Left lobe of liver (tissue), 2 donors: Measurements from ENCODE around the gene AVPR2. TPM values are rescaled to one million over a fixed set of nuclear protein-coding genes. Genes with fewer than 3 reads are reported as not detected.

Experiments
- ATAC-seq: fragments of 200-7000 bp; cut with Tn5 transposase; one replicate; pipeline ENCODE4 v1.9.1; 2020; ENCODE audit warnings: mild to moderate bottlenecking, moderate library complexity
- DNase-seq: peaks from one replicate; pipeline ENCODE4 v3.0.0-alpha.2; 2020; ENCODE audit warnings: low spot score
- total RNA-seq: library from RNA; stranded (reverse); gene quantifications from one replicate; pipeline ENCODE4 v1.2.1, GENCODE V29; 2021
- donor health status: DM: no; HTN: no; CAD: no; lungs with moderate emphysema.
- donor health status: DM: no; HTN: yes; CAD: no.

The AVPR2 gene
- total RNA-seq, result not detected

DNA sequence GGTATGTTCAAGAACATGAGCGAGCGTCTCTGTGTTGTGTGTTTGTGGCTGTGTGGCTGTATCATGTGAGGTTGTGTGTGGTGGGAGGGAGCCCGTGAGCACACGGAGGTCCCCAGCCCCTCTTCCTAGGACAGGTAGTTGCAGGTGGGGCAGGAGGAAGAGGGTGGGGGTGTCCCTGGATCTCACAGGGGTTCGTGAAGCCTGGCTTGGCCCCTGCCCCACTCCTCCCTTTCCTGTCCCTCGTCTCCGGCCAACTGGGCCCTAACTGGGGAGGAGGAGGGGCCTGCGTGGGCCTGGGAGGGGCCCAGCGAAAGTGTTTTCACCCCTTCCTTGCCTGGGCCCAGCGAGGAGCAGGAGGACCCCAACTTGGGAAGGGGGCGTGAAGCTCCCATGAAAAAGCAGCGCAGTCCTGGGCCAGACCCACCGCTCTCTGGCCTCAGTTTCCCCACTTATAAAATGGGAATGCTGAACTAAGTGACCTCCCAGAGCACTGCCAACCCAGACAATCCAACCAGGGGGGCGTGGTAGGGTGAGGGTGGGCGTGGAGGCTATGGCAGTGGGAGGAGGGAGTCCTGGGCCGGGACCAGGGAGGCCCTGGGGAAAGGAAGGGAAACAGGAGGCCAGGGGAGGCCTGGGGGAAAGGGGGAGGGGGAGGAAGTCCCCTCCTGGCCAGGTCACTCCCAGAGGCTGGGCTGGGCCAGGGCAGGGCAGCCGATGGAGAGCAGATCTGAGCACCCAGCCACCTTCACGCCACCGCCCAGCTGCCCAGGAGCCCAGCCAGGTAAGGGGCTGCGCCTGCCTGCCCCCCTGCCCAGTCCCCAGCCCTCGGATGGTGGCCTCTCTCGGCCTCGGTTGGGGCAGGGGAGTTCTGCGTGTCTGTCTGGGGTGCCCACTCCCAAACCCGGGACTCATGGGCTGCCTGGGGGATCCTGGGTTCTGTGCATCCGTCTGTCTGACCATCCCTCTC is at the start of gene AVPR2:
Gene AVPR2, plus strand, starts transcription at position 683 of the 967 bp plus-strand sequence. CDS start 473 bp downstream, outside the sequence.
- ATAC-seq (peak; percentile 47), DNase-seq (no peak)

DNA sequence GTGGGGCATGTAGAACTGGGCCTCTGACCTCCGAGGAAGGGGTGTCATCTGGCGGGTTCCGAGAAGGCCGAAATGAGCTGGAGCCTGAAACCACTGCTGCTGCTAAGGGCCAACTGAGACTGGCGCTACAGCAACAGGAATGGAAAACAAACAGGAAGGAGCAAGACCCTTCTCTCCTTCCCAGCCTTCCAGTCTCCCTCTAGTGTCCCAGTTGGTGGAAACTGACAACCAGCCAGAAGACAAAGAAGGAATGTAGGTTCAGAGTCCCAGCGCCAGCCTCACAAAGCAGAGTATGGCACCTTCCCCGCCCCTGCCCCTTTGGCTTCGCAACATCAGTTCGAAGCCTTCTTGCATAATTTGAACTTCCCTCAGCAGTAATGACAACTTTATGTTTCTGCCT is 49.8 kb upstream of the AVPR2 start:
- ATAC-seq (no peak), DNase-seq (no peak)

DNA sequence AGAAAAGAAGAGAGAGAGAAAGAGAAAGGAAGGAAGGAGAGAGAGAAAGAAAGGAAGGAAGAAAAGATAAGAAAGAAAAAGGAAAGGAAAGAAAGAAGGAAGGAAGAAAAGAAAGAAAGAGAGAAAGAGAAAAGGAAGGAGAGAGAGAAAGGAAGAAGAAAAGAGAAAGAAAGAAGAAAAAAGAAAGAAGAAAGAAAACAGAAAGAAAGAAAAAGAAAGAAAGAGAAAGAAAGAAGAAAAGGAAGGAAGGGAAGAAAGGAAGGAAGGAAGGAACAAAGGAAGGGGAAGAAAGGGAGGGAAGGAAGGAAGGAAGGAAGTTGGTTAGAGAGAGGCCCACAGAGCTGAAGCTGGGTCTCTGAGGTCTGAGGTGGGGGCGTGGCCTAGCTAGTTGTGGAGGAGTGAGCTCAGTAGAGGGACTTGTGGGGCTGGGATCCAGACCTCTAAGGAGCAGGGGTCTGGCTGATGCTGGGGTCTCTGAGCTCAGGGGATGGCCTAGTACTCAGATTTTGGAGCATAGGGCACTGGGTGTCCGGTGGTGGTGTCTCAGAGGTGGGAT is 47.0 kb upstream of the AVPR2 start:
- DNase-seq, result no peak
- no peak for ATAC-seq

DNA sequence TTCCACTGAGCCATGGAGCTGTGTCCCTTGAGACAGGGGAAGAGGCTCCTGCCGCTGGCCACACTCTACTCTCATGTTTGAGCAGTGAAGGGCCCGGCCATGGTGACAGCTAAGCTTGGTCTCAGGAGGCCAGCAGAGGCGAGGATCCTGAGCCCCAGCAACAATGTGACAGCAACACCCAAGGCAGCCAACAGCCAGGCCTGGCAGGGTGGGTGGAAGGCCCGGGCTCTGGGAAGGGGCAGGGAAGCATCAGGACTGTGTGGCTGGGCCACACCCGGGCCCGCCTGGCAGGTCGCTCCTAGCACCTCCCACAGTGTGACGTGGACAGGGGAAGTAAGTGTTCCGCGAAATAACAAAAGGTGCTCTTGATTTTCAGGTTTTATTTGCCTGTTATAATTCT is 43.3 kb upstream of the AVPR2 start:
- ATAC-seq (no peak), DNase-seq (no peak)

DNA sequence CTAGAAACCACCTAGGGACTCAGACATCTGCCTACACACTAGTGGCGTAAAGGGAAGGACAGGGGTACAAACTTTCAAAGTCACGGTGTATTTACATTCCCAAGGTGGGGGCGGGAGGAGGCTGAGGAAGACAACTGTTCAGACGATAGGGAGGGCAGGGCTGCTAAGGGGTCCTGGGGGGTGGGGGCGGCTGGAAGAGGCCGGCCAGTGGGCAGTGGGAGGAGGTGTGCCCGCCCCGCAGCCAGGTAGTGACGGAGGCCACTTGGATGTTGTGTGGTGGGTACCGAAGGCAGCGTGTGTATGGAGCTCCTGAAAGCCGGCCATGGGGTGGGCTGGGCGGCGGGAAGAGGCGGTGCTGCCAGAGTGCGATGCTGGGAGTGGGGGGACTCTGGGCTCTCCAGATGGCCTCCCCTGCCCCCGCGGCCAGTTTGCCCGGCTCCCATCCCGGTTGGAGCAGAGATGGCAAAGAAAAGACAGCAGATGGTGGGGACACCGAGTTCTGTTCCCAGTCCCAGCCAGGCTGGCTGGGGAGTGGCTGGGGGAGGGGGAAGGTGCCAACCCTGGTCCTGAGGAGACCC is 42.7 kb upstream of the AVPR2 start:
- ATAC-seq (no peak), DNase-seq (no peak)

DNA sequence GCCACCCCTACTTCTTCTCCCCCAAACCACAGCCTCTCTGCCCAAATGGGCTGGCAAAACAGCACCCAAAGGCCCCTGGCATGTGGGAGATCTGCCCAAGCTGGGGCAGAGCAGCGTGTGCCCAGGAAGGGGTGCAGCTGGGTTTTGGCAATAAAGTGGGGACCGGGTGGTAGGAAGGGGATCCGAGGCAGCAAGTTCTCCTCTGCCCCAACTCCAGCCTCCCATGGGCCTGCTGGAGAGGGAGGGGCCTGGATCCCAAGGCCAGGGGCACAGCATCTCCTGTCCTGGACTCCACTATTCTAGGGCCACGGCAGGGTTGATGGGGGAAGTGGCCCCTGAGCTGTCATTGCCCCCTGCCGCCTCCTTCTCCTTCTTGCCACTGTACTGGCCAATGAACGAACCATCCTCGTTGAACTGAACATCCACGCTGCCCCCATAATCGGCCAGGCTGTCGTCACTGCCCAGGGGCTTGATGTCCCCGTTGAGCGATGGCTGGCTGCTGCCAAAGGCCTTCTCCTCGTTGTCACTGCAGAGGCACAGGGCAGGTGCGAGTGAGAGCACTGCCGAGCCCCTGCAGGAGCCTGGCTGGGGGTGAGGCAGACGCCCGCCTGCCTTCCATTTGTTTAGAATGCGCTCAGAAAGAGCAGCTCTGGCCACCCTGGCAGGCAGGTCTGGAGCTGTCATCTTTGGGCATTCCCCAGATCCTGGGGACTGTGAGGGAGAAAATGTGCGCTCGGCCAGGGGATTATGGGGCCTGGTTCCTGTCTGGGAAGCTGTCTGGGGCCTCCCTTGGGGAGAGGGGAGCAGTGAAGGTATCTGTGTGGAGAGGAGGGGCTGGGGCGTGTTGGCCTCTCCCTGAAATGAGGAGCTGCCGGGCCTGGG is 41.9 kb upstream of the AVPR2 start:
- ATAC-seq, result no peak
- DNase-seq, result no peak

DNA sequence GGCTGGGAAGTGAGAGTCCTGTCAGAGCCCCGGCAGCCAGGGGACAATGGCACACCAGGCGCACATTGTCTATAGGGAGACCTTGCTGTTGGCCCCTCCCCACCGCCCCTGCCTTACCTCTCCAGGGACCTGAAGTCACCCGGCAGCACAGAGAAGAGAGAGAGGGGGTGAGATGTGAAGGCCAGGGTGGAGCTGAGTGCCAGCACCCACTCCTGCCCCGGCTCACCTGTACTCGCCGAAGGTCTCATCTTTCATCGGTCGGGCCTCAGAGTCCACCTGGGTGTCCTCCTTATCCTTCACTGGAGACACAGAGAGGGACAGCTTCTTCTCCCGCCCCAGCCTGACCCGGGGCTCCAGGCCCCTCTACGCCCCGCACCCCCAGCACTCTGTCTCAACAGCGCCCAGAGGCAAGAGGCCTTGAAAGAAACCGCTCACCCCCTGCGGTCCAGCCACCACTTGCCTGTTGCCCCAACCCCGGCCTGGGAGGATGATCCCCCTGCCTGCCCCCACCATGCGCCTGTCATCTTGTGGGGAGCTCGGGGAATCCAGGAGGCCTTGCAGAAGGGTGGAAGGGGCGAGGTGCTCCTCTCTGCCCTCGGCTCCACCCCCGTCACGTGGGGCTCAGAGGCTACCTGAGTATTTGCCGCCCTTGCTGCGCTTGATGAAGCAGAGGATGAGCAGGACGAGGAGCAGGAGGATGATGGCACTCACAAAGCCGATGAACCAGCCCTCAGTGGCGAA is 41.1 kb upstream of the AVPR2 start:
- DNase-seq (no peak), ATAC-seq (no peak)

DNA sequence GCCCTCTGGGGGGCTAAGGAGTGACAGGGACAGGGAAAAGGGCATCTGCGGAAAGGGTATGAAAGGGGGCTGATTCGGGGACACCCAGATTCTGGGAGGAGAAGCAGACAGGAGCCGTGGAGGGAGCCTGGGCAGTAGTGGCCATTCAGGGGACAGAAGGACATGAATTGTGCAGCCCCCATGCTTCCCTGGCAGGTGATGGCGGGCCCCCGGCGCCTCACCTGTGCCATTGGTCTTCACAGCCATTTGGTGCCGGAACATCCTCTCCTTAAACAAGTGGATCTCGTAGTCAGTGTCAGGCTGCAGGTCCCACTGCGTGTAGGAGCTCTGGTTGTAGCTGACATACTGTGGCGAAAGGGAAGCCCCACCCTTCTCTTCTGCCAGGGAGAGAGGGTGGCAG is 40.4 kb upstream of the AVPR2 start:
- DNase-seq (no peak), ATAC-seq (no peak)

DNA sequence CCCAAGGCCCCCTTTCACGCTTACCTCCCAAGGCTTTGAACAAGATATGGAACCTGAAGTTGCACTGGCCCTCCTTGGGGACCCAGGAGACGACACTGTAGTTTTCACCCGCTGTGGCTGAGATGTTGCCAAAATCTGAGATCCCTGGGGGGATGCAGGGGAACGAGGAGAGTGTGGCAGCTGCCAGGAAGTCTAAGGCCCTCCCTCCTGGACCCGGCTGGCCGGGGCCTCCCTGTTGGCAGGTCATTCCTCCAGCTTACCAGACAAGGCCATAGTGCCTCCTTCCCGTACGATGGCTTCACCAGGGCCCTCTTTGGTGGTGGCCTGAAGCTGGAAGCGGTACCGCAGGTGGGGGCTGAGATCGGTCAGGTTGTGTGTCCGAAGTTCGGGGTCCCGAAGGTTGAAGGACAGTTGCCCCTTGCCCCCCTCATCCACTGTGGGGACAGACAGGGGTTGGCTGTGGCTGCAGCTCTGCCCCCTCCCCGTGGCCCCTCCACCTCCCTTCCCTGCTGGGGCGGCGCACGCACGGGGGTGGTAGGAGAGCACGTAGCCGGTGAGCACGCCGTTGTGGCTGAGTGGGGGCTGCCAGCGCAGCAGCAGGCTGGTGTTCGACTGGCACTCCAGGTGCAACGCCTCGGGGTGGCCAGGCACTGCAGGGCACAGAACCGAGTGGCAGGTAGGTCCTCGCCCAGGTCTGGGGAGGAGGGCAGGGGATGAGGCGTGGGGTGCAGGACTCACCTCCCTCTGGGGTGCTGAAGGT is 39.7 kb upstream of the AVPR2 start:
- ATAC-seq (no peak), DNase-seq (no peak)

DNA sequence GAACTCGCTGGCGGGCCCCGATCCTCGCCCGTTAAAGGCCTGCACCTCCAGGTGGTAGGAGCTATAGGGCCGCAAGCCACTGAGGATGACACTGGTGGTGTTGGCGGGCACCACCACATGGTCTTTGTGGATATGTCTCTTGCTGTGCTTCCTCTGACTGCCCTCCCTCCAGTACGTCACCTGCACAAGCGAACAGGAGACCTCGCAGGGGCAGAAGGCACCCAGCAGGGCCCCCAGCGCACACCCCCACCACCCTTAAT is 39.2 kb upstream of the AVPR2 start:
- no peak for DNase-seq
- ATAC-seq, result no peak

DNA sequence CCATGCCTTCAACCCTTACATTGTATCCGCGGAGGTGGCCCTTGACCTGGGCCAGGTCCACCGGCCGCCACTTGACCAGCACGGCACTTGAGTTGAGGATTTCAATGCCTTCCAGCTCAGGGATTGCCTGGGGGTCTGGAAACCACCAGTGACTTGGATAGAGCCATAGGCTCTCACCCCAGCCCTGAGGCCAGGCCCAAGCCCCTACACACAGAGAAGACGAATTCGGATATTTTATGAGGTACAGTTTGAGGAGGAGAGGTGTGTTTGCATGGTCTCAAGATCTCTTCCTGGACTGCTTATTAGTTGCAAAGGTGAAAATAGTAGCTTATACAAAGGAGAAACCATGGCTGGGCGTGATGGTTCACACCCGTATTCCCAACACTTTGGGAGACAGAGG is 38.8 kb upstream of the AVPR2 start:
- DNase-seq, result no peak

DNA sequence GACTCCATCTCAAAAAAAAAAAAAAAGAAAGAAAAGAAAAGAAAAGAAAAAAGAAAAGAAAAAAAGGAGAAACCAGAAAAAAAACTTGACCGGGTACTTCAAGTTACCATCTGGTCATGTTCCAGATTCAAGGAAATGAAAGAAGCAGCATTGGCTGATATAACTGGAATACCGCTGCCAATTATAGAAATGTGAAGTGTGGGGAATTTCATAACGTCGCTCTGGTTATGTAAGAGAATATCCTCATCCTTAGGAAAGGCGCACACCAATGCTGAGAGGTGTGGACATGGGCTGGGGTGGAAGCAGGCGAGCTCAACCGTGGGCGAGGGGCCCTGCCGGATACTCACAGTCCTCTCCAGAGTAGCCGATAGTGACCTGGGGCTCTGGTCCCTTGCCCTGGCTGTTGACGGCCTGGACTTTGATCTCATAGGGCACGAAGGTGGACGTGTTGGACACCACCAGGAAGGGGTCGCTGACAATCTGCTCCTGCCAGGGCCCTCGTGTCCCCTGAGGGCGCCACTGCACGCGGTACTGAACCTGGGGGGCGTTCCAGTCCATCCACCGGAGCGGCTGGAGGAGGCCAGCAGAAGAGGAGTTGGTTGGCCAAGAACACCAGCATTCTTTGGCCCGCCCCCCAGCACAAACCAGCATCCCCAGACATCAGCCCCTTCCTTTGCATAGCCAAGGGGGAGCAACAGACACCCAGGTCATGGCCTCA is 38.0 kb upstream of the AVPR2 start:
- ATAC-seq, result no peak

More for the DNA sequence above, 38.8 kb upstream of the AVPR2 start:
- no peak for ATAC-seq

DNA sequence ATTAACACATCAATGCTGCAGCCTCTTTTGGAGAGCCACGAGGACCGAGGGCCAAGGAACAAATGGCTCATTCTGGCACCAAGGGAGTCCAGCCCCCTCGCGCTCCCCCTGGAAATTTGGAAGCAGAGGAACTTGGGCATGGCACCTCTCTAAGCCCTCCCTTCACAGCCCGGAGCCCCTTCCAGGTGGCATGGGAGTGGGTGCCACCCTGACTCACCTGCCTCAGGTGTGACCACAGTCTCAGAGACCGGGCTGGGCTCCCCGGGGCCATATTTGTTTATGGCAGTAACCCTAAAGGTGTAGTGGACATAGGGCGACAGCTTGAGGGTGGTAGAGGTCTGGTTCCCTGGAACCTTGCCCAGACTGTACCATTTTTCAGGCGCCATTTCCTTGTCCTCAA is 37.3 kb upstream of the AVPR2 start:
- DNase-seq (no peak), ATAC-seq (no peak)

More for the DNA sequence above, 38.0 kb upstream of the AVPR2 start:
- DNase-seq, result no peak

DNA sequence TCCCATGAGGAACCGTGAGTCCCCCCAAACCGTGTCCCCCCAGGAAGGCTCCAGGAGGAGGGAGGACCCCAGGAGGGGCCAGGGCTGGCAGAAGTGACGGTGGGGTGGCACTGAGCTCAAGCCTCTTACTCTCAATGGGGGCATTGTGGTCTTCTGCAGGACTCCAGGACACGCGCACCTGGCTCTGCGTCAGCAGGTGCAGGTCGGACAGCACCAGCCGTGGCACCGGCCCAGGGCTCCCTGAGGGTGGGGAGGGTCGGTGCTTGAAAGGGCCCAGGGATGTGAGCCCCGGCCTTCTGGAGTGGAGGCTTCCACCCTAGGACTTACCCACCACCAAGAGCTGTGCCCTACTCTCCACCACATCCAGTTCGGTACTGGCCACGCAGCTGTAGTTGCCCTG is 36.8 kb upstream of the AVPR2 start:
- DNase-seq, result no peak

DNA sequence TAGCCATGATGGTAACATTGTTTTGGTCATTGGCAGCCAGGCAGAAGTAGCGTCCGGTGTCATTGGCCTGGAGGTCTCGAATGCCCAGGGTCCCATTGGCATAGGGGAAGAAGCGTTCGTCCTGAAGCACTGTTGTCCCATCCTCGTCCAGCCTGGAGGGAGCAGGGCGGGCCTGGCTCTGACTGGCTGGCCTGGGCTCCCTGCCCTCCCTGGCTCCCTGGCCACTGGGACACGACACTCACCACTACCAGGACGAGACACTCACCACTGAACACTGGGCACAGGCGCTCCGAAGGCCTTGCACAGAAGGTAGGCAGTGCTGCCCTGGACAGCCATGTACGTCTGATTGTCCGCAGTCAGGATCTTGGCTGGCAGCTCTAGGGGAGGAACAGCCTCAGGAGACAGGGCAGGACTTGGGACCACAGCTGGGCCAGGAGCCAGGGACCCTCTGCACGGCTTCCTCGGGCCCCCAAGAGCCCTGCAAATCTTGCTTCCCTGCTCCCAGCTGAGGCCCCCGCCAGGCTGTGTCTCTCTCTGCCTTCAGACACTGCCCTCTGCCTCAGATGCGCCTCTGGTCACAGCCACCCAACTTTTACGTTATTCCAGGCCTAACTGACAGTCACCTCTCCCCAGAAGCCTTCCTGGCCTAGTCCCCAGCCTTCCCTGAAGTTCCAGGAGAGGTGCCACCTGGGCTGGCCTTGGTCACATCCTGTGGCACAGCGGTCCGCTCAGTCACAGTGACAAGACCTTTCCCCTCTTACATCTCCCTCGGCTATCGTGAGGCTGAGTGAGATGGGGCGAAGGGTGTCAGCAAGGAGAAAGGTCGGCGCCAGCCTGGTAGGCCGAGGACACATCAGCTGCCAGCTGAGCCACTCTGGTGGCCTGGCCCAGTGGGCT is 35.6 kb upstream of the AVPR2 start:
- ATAC-seq (no peak), DNase-seq (no peak)

More for the DNA sequence above, 36.8 kb upstream of the AVPR2 start:
- ATAC-seq, result no peak

DNA sequence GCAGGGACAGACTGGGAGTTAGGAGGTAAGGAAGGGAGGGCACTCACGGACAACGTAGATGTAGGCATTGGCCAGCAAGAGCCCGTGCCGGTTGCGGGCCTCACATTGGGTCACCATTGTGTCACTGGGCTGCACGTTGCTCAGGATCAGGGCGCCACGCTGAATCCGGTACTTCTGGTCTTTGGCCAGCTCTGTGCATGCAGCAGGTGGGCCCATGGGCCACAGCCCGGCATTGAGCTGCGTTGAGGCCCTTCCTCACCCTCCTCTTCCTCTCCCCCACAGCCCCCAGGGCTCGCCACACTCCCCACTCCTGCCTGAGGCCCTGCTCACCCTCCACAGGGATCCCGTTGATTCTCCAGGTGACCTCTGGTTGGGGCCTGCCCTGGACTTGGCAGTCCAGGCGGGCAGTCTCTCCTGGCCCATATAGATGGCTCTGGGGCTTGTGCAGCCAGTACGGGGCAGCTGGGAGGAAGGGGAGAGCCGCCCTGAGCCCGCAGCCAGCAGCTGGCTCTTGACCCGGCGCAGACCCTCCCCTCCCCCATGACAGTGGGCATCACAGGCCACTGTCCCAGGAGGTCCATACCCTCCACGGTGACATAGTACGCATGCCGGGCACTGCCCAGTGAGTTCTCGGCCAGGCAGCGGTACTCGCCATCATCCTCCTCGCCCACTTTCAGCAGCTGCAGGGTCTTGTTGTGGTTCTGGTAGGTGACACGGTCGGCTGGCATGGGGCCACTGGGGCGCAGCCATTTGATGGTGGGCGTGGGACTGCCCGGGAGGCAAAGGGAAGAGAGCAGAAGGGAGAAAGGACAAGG is 34.8 kb upstream of the AVPR2 start:
- DNase-seq (no peak), ATAC-seq (no peak)

DNA sequence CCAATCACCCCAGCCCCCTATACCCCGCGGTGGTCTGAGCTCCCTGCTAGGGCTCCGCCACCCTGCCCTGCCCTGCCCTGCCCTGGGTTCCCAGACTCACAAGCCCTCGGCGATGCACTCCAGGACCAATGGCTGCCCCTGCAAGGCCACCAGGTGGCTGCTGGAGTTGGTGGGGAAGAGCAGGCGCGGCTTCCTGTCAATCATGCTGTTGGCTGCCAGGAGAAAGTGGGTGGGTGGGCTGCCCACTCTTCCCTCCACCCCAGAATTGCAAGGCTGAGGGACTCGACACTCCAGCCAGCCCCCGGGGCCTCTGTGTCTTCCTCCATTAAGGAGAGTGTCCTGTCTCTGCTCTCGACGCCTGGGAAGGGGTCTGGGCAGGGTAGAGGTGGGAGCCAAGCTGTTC is 34.2 kb upstream of the AVPR2 start:
- DNase-seq (no peak), ATAC-seq (no peak)
